NCI-H2029 treated with DMSO at 0.1 percent for 48 hours (cell line): ENCODE measurements around the gene SLC38A8.

ENCODE experiments used
- DNase-seq: peaks from one replicate; lab custom pipeline; 2025; lab: John Stamatoyannopoulos, UW

SLC38A8 gene

DNA sequence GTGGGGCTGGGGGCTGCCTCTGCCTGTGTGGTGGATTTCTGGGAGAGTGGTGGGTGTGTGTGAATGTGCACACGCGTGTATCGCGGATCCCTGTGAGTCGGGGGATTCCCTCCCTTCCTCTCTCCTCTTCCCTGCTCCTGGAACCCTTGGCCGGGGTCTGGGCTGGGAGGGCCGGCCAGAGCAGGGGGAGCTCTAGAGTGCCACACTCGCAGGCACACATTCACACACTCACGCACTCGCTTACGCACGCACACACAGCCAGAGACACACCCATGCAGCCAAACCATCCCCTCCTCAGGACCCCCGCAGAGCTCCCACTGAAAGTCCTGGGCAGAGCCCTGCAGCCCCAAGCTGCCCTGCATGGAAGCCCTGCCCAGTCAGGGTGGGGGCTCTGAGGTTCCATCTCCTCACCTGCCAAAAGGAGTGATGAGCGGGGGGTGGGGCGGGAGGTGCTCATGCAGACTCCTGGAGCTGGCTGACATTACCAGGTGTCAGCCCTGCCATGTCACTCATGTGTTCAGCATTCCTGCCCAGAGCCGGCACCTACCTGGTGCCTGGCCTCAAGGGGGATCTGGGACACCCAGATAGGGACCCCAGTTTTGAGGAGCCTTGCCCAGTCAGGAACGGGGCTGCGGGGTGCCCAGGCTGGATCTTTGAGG, 72.7 kb downstream of the SLC38A8 start:
- no peak for DNase-seq

DNA sequence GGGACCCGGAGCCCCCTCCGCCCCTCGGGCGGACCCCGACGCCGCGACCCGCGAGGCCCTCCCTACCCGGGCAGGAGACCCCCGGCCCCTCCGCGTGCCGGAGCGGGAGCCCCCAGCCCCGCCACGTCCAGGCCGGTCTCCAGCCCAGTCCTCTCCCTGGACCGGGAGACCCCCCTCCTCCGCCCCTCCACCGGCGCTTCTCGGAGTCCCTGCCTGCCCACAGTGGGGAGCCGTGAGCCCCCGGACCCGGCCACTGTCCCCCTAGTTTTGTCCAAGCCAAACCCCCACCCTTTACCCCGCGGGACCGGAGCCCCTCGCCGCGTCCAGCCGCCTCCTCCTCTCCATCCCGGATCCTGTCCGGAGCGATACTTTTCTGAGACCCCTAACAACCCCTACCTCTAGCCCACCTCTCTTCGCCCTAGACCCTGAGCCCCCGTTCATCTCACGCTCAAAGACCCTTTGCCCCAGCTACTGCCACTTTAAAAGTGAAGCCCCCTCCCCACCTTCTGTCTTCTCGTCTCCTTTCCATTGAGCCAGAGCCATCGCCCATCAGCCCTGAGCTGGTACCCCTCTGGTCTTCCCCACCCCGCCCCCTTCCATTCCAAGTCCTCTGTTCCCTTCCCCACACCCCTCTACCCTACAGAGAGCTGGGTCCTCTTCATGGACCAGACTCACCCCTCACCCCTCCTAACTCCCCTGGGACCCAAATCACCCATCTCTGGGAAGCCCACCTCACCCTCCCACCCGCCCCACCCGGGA, 73.5 kb downstream of the SLC38A8 start:
- no peak for DNase-seq

DNA sequence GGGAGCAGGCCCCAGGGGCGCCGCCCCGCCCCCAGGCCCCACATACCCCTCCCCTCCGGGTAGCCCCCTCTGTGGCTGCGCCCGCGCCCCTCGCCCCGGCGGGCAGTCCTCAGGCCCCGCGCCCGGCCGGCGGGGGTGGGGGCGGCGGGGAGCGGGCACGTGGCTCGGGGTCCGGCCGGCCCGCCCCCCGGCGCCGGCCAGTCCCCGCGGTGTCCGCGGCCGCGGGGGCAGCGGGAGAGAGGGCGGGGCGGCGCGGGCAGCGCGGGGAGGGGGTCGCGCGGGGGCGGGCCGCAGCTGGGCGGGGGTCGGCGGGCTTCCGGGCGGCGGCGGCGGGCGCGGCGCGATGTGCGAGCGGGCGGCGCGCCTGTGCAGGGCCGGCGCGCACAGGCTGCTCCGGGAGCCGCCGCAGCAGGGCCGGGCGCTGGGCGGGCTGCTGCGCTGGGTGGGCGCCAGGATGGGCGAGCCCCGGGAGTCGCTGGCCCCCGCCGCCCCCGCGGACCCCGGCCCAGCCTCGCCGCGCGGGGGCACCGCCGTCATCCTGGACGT, 74.2 kb downstream of the SLC38A8 start:
- DNase-seq: no peak

DNA sequence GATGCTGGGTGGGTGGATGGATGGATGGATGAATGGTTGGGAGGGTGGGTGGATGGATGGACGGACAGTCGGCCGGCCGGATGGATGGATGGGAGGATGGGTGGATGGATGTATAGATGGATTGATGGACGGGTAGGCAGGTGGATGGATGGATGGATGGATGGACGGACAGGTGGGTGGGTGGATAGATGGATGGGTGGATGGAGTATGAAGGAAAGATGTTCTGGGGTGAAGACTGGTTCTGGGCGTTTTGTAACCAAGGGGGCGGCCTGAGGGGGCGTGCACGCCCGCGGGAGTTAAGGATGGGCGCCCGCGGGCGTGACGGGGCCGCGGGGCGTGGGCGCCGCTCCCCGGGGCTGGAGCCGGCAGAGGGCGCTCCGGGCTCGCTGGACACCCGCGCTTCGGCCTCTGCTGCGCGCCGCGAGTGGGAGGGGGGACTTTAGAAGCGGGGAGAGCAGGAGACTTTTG, 74.7 kb downstream of the SLC38A8 start, which contains the start of gene NECAB2:
Gene NECAB2 (plus strand): TSS at position 407 of the 468 bp plus-strand sequence. CDS start 405 bp downstream, outside the sequence.
- DNase-seq: no peak

DNA sequence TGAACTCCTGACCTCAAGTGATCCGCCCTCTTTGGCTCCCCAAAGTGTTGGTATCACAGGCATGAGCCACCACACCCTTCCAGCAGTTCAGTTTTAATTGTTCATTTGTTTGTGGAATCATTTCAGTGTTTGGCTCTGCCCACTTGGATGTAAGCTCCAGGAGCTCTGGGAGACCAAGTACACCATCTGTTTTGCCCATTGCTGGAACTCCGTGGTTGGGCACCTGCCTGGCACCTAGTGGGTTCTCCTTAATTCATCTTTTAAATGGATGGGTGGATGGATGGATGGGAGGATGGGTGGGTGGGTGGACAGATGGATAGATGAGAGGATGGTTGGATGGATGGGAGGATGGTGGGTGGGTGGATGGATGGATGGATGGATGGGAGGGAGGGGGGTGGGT, 75.5 kb downstream of the SLC38A8 start:
- DNase-seq: no peak

DNA sequence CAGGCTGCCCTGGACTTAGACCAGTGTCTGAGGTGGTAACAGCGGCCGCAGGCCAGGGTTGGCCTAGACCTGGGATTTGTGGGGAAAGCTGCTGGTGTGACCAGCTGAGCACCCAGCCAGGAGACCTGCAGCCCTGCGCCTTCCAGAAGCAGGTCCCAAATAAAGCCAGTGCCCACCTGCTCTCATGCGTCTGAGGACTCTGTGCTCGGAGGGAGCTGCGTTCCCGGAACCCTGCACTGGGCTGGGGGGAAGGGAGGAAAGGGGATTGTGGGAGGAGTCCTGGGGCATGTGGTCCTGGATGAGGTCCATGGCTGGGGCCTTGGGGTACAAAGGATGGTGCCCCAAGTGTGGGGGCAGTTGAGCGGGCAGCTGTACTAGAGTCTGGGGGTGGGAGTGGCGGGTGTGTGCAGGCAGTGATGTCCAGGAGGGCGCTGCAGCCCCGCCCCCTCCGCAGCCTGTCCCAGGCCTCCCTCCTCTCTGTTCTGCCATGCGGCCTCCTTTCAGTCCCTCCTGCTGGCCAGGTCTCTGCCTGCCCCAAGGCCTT, 76.4 kb downstream of the SLC38A8 start:
- DNase-seq: no peak

DNA sequence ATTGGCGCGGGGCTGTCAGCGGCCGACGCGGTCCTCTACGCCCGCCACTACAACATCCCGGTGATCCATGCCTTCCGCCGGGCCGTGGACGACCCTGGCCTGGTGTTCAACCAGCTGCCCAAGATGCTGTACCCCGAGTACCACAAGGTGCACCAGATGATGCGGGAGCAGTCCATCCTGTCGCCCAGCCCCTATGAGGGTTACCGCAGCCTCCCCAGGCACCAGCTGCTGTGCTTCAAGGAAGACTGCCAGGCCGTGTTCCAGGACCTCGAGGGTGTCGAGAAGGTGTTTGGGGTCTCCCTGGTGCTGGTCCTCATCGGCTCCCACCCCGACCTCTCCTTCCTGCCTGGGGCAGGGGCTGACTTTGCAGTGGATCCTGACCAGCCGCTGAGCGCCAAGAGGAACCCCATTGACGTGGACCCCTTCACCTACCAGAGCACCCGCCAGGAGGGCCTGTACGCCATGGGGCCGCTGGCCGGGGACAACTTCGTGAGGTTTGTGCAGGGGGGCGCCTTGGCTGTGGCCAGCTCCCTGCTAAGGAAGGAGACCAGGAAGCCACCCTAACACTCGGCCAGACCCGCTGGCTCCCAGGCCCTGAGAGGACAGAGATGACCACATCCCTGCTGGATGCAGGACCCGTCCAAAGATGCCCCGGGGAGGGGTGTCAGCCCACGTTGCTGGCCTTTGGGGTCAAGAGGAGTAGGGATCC, 77.0 kb downstream of the SLC38A8 start:
- no peak for DNase-seq

DNA sequence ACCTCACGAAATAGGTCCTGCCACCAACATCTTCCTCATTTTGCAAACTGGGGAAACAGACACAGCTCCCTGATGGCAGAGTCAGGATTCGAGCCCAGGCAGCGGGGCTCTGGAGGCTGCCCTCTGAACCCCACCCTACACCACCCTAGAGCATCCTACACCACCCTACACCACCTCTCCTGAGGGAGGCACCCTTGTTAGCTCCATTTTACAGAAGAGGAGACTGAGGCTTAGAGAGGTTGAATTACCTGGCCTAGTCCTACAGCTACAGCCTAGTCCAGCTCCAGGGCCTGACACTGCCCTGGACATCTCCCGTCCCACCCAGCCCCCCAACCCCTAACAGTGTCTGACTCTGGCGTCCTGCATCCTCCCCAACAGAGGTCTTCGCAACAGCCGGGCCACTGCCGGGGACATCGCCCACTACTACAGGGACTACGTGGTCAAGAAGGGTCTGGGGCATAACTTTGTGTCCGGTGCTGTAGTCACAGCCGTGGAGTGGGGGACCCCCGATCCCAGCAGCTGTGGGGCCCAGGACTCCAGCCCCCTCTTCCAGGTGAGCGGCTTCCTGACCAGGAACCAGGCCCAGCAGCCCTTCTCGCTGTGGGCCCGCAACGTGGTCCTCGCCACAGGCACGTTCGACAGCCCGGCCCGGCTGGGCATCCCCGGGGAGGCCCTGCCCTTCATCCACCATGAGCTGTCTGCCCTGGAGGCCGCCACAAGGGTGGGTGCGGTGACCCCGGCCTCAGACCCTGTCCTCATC, 77.7 kb downstream of the SLC38A8 start:
- no peak for DNase-seq

DNA sequence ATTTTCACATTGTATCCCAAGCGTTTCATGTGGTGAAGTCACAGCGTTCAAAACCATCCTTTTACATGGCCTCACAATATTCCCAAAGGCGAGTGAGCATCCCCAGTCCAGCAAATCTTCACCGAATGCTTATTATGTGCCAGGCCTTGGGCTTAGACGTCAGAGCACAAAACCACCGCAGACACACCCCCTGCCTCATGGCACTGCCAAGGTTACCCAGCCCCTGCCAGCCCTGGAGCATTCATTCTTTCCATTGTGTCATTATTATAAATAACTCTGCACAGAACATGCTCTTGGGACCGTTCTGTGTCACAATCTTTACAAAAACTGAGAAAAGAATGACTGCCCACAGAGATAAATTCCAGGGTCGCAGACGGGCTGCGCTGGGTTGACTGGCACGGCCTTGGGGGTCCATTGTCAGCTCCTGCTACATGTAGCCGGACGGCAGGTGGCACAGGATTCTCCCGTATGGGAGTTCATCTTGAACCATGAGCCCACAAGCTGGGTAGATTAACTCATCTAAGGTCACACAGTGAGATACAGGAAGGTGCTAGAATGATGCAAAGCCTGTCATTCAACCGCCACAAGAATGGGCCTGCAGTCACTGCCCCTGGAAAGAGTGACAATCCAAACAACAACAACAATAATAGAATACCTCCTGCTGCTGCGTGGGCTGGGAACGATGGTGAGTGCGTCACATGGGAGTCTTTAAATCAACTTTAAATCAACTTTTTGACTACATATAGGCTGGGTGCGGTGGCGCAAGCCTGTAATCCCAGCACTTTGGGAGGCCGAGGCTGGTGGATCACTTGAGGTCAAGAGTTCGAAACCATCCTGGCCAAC, 79.1 kb downstream of the SLC38A8 start:
- DNase-seq: no peak

DNA sequence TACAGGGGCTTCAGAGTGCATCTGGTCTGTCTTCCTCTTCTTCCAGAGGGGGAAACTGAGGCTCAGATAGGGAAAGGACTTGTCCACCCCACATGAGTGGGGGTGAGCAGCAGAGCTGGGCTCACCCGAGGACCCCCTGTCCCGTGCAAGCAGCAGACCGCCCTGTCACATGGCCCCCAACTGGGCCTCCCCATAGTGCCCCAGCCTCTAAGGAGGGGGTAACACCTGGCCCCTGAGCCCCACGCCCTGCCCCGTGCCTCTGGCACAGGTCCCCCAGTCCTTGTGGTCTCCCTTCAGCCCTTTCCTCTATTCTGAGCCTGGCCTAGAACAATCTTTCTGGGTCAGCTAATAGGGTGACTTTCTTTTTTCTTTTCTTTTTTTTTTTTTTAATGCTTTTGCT, 81.0 kb downstream of the SLC38A8 start:
- no peak for DNase-seq

DNA sequence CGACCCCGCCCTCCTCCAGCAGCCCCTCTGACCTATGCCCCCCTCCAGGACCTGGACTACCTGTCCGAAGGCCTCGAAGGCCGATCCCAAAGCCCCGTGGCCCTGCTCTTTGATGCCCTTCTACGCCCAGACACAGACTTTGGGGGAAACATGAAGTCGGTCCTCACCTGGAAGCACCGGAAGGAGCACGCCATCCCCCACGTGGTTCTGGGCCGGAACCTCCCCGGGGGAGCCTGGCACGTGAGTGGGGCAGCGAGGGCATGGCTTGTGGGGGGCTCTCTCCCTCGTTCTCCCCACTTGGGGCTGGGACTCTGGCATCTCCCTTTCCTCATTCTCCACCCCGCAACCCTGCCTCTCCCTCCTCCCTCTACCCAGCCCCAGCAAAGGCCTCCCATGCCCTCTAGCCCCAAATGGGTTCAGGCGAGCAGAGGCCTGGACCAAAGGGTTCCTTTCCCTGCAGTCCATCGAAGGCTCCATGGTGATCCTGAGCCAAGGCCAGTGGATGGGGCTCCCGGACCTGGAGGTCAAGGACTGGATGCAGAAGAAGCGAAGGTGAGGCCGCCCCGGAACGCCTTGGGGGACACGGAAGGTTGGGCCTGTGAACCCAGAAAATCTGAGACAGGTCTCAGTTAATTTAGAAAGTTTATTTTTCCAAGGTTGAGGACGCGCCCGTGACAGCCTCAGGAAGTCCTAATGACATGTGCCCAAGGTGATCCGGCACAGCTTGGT, 81.9 kb downstream of the SLC38A8 start:
- DNase-seq: no peak
